Renal cortical epithelial cell (primary cell): ENCODE data around the gene RASL10A. TPM values are rescaled to one million over a fixed set of nuclear protein-coding genes. Genes with fewer than 3 reads are reported as not detected.

Experiments used
- DNase-seq: peaks from one replicate; pipeline ENCODE4 v3.0.0-alpha.2; 2011; ENCODE audit warnings: low read depth
- total RNA-seq: library from RNA; depleted of rRNA; stranded (reverse); fragments of >200 nt; gene quantifications from 2 replicates; pipeline ENCODE4 v1.2.3, GENCODE V29; 2014

Gene RASL10A
- total RNA-seq, 1 donor from 2014 or later, result 0.15 TPM

DNA sequence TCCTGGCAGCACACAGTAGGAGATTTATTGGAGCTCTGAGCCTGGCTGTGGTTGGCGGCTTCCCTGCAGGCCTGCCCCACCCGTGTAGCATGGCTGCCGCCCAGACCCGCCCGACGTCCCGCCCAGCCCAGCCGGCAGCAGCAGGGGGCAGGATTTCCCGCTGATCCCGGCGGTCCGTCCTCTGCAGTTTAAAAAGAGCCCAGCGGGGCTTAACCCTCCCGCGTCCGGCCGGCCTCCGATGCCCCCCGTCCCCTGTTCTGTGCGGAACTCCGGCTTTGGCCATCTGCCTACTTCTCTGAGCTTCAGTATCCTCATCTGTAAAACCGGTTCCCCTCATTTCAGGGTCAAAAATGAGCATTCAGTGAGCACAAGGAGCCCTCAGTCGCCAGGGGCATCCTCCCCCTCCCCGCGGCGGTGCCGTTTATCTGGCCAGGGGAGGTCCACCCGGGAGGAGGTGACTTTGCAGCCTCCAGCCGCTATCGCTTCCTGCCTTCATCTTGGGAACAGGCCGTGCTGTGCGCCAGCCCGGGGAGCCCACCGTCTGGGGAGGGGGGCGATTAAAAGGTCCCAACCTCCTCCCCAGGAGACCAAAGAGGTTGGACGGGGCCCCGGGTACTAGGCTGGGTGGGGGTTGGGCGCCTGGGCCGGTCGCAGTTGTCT is 9.2 kb downstream of the RASL10A start, which contains the start of gene GAS2L1:
TSS of gene GAS2L1 (plus strand) at position 476 of the 660 bp plus-strand sequence. CDS start 1,456 bp downstream, outside the sequence.
- peak; percentile 53 for DNase-seq

DNA sequence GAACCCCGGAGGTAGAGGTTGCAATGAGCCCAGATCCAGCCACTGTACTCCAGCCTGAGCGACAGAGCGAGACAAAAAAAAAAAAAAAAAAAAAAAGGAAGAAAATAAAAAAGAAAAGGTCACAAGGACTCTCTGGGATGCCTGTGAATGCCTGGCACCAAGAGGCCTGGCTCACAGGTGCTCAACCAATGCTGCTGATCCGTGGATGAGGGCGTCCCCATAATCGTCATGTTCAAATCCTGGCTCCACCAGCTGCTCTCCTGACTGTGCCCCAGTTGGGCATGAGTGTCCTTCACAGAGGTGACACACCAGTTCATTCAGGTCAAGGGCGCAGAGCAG is 9.7 kb downstream of the RASL10A start:
- DNase-seq, result no peak

DNA sequence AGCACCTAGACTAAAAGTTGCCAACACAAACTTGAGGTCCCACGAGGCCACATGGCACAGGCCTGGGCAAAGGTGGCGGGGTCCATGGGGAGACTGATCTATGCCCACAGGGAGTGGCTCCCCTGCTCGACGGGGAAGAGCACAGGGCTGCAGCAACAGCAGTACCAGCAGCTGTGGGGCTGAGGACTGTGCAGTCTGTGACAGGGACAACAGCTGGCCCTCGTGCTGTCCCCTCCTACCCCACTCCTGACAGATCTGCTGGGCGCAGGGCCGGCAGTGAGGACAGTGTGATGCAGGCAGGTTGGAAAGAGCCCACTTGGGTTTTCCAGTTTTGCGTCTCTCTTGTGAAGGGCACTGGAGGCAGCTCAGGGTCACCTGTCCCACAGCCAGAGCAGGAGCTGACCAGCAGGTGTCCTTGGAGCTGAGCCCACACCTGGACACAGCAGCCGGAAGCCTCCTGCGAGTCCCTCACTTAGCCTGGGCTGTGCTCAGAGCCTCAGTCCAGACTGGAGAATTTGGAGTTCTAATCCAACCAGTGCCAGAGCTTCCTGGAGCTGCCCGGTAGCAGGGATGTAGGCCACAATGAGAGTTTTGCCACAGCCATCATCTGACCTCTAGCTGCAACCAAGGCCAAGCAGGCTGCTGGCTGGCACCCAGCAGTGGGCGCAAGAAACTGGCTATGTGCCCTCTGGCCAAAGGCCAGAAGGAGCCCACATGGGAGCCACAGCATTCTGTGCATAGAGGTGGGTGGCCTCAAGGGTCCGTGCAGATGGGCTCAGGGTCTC is 12.6 kb downstream of the RASL10A start:
- peak; percentile 16 for DNase-seq

DNA sequence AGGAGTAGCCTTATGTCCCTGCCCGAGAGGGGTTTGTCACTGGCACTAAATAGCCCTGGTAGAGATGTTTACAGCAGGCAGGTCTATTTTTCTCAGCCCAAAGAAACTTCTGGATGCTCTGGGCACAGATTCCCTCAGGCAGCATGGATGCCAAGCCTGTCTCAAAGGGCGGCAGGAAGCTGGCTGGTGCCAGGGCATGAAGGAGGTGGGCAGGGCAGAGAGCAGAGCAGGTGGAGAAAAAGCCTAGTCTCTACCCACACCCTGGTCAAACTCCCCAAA is 13.2 kb downstream of the RASL10A start:
- no peak for DNase-seq

DNA sequence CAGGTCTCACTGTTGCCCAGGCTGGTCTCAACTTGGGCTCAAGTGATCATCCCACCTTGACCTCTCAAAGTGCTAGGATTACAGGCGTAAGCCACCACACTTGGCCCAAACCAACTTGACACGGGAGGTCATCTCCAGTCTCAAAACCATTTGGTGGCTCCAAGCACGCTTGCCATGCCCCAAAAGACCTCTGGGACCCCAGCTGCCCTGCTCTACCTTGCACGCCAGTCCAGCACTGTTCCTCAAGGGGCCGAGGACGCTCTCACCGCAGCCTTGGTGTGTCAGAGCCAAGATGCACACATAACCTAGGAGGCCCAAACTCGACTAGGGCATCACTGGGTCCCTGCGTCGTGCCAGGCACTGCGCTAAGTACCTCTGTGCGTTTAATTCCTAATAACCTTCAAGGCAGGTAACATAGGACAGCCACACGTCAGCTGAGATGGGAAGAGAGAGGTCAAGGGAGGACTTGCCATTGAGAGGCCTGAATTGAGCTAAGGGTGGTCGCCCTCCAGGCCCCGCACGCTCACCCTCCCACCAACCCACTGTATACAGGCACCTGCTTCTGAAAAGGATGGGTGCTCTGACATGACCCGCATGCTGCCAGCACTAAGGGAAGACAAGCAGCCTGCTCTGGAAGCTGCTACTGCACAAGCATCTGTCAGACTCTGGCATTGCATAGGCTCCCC is 13.6 kb downstream of the RASL10A start:
- no peak for DNase-seq

DNA sequence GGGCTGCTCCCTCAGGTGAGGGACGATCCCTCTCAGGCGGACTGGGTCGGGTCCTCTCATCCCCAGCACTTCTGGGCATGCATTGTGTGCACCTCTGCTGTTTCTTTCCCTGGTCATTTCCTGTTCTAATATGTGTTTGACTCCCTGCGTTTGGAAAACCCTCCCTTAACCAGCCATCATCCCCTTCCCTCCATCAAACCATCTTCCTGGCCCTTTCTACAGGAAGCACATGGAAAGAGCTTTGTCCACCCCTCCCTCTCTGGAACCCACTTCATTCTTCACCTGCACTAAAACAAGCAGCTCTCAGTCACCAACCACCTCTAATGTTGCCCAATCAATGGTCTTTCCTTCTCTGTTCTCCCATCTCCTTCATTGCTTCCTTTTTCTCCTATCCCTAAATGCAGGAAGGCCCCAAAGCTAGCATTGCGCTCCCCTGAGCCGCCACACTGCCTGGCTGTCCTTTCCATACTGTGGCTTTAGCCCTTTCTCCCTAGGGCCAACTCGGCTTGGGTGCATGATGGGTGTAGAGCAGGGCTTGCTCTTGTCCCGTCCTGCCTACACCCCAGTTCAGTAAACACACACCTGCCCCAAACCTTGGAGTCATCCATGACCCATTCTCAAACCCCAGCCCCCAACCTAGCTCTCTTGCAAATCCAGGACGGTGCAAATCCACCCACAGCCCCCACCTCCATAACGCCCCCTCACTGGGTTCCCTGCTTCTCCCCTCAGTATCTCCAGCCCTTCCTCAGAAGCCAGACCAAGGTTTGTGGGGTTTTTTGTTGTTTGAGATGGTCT is 14.5 kb downstream of the RASL10A start:
- no peak for DNase-seq

DNA sequence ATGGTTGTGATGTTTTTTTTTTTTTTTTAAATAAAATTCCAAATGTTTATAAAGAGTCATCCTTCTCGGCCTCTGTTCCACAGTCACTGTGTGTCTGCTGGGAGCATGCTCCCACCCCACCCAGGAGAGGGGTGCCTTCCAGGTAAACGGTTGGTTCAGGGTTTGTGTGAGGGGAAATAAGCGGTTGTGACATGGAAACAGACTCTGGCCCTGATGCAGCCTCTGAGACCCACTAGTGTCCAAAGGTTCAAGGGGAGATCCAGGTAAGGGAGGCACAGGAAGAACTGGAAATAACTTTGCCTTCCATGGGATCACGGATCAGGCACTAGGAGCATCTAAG is 15.1 kb downstream of the RASL10A start:
- no peak for DNase-seq

DNA sequence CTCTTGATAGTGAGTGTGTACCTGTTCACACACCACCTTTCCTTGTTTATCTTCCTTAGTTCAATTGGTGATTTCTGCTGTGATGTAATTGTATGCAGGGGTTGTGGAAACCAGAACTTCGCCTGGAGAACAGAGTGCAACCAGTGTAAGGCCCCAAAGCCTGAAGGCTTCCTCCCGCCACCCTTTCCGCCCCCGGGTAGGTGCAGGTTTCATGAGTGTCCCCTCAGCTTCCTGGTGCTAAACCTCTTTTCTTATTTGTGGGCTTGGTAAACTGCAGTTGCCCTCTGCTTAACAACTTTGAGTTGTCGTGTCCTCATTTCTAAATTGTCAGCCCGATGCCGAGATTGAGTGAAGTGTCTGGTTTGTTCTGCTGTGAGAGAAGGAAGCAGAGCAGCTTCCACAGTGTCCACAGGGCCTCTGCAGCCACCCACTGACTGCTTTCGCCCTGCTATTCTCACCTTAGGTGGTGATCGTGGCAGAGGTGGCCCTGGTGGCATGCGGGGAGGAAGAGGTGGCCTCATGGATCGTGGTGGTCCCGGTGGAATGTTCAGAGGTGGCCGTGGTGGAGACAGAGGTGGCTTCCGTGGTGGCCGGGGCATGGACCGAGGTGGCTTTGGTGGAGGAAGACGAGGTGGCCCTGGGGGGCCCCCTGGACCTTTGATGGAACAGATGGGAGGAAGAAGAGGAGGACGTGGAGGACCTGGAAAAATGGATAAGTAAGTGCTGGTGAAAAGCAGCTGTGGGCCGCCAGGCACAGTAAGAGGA is 16.2 kb downstream of the RASL10A start:
- no peak for DNase-seq

DNA sequence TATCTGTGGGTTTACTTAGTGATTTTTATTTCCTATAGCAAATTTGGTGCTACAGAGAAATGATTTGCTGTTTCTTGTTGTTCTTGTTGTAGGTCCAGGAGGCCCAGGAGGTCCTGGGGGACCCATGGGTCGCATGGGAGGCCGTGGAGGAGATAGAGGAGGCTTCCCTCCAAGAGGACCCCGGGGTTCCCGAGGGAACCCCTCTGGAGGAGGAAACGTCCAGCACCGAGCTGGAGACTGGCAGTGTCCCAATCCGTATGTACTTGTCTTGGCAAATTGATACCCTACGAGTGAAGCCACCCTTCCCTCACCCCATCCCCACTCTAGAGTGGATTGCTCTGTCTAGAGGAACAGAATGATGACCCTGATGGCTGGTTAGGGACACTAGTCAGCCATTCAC is 16.9 kb downstream of the RASL10A start:
- DNase-seq, result no peak

DNA sequence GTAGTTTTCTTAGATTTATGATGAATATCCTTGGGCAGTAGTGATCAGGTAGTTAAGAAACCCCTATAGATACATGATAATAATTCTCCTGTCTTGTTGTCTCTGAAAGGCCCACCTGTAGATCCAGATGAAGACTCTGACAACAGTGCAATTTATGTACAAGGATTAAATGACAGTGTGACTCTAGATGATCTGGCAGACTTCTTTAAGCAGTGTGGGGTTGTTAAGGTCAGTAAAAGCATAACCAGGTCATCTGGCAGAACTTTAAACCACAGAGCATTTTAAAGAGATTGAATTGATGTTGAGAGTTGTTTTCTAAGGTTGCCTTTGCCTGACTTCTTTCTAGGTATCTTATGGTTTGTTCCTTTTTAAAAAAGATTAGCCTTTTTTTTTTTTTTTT is 23.1 kb downstream of the RASL10A start:
- no peak for DNase-seq

DNA sequence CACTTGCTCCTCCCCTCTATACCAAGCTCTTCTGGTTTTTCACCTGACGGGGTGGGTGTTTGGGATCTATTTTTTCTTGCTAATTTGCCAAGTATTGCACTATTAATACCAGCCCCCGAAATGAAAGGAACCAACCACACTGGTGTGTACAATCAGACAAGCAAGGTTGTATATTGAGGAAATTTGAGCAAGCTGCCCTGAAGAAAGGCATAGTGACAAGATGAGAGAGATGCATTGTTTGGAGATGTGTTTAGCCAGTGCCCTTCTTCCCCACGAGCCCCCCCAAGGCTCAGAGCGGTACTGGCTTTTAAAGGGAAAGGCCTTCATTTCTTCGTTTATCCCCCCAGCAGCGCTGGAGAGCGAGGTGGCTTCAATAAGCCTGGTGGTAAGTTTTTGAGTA is 24.3 kb downstream of the RASL10A start:
- no peak for DNase-seq

DNA sequence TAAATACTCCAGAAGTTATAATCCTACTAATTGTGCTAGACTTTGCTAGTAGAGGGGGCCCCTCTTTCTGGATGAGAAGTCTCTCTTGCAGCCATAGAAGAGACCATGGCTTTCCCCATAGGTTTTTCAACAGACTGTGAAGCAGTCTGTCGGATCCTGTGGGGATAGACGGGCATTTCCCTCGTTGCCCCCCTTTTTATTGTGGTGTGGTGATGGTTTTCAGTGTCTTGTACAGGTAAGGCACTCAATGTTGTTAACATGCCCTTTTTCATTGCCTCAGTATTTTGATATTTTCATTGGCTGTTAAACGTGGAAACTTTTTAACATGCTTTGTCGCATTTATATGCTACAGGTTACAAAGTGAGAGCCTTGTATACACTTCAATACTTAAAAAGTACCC is 25.4 kb downstream of the RASL10A start:
- DNase-seq, result no peak

DNA sequence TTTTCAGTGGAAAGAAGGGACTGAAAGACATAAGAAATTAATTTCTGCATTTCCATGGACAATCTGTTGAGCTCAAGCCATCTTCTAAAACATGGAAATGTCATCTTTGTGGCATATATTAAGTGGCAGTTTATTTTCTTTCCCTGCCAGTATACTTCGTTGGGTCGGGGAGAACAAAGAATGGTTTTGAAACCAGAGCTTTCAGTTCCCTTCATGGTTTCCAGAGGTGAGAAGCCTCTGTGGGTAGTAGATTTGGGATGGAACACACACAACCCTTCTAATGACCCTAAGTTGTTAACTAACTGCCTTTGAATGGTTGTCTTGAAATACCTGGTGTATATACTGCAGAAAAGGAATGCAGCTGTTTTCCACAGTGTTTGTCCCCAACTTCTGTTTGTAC is 26.7 kb downstream of the RASL10A start:
- no peak for DNase-seq

DNA sequence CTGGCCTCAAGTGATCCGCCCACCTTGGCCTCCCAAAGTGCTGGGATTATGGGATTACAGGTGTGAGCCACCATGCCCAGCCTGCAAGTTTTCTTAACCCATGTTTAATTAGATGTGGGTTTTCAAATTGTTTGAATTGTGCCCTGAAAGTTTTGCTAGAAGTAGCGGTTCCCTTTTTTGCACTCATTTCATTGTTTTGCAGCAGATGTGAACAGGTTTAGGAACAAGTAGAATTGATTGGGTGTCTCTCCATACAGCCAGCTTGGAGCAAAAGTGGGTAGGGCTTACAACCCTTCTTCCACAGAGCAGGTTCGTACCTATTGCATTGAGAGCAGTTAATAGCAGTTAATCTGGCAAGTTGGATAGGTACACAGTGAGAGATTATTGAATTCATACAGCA is 31.3 kb downstream of the RASL10A start:
- DNase-seq, result no peak

DNA sequence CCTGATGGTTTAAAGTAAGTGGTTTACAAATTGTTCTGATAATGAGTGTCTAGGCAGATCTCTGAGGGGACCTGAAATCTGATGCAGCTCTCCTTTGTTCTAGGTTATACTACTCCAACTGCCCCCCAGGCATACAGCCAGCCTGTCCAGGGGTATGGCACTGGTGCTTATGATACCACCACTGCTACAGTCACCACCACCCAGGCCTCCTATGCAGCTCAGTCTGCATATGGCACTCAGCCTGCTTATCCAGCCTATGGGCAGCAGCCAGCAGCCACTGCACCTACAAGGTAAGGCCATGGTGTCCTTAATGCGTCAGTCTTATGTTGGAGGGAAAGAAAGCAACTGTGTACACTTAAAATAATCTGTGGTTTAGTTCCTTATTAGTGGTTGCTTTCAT is 37.6 kb downstream of the RASL10A start:
- DNase-seq, result no peak

DNA sequence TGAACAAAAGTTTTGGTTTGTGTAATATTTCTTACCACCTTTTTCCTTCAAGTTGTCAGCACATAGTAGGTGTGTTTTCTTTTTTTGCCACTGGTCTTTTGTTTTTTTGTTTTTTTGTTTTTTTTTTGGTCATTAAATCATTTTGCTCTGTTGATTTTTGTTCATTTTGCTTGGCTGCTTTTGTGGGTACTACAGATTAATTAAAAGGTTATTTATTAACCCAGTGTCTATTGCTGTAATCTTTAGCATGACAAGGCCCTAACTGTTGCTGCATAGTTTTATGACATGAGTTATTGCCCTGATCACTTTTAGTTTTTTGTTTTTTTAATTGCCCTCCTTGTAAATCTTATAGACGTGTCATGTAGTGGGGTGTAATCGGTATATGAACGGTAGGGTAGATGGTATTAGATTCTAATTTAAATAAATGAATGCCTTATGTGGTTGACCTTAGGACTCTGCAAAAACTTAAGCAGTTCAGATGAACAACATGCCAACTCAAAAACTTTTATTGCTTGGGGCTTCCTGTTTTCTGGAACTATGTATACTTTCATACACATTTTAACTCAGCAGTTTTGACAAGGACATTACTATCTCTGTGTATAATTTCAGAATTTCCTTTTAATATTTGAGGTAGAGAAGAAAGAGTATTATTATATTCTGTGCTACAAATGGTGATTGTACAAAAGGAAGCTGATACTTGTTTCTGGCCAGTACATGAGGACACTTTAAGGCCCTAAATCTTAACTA is 39.5 kb downstream of the RASL10A start:
- peak; percentile 85 for DNase-seq

DNA sequence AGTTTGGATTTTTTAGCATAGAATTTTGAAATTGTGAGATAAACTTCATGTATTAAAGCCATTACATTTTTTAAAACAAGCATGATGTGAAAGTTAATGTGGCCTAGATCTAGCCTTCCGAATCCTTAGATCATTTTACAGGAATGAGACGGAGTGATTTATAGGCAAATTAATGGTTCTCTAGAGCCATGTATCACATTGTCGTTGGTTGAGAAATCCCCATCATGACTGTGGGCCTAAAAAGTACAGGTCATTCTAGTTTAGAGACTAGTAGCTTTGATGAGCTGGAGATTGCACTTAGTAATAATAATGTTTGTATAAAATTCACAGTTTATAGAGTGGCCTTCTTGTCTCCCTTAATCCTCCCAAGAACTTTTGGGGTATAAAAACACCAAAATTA is 40.3 kb downstream of the RASL10A start:
- DNase-seq, result peak; percentile 60

DNA sequence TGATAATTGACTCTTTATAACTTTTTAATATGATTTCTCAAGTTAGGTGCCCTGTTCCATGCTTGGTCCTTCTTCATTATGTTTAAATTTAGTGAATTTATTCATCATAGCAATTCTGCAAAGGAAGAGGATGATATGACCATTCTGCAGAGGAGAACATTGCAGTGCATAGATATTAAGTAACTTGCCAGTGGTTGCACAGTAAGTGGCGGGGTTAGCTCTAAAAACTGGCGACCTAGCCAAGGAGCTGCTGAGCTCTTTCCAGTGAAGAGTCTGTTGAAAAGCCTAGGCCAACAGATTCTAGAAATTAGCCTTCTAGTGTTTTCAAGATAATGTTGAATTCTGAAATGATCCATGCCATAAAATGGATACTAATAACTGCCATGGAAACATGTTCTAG is 42.9 kb downstream of the RASL10A start:
- no peak for DNase-seq

DNA sequence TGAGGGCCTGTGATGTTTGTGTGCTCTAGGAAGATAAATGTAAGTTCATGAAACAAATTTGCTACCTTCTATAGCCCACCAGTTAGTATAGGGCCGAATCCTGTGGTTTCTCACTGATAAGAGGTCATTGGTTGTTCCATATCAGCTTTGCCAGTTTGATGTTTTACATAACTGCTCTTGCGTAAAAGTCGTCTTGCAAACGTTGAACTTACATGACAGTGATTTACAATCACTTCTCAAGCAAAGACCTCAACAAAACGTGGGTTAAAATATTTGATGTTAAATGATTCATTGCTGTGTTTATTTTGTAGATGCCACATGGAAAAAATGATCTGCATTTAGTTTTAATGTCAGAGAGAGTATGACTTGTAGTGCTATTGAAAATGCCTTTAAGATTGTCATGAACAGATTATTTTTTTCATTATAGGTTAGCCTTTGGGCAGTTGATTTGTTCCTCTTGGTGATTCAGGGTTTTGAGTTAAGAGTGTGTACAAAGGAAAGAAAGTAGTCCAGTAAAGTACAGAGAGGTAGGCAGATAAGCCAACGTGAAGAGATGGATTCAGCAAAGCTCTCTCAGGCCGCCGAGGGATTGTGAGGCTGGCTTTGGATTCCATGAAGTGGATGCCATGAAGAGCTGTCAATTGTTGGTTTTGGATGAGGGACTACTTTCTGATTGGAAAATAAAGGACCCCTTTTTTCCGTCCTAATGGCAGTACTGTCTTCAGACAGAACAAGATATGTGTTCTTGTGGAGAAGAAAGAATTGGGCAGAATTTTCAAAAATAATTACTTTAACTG is 44.8 kb downstream of the RASL10A start:
- DNase-seq, result peak; percentile 45
